ENCODE results near the gene LRRC63.

DNA sequence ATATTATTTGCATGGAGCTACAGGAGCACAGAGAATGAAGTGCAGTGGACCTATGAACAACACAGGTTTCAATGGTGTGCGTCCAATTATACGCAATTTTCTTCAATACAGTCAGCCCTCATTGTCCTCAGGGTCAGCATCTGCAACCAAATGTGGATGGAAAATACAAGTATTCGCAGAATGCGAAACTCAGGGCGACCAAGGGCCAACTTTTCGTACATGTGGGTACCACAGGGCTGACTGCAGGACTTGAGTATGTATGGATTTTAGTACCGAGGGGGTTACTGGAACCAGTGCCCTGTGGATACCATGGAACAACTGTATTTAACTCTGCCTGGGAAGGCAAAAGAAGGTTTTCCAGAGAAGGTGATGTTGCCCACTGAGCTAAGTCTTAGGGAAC, 40.0 kb upstream of the LRRC63 start:
- TF ChIP-seq POLR2A (IDR thresholded peaks at IDR 0.05; ENCODE audit: low read depth, low read length) (no peak), POLR2AphosphoS5 (IDR thresholded peaks at IDR 0.05; ENCODE audit: insufficient read depth, low read depth, low read length) (no peak)
- TF ChIP-seq, protein P1, sequence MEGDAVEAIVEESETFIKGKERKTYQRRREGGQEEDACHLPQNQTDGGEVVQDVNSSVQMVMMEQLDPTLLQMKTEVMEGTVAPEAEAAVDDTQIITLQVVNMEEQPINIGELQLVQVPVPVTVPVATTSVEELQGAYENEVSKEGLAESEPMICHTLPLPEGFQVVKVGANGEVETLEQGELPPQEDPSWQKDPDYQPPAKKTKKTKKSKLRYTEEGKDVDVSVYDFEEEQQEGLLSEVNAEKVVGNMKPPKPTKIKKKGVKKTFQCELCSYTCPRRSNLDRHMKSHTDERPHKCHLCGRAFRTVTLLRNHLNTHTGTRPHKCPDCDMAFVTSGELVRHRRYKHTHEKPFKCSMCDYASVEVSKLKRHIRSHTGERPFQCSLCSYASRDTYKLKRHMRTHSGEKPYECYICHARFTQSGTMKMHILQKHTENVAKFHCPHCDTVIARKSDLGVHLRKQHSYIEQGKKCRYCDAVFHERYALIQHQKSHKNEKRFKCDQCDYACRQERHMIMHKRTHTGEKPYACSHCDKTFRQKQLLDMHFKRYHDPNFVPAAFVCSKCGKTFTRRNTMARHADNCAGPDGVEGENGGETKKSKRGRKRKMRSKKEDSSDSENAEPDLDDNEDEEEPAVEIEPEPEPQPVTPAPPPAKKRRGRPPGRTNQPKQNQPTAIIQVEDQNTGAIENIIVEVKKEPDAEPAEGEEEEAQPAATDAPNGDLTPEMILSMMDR (IDR thresholded peaks at IDR 0.05; ENCODE audit: extremely low read depth in 1 of 2, insufficient read depth in 1 of 2, low read depth in 1 of 2, low read length in 2 of 2): no peak
